ENCODE measurements around the gene NT5C. TPM values are rescaled to one million over a fixed set of nuclear protein-coding genes. Genes with fewer than 3 reads are reported as not detected.

NT5C gene
- total RNA-seq, 2 experiments from 2014 or later: 107 to 259 TPM

GRCh38 chr17:75093548-75094158, 37.9 kb downstream of the NT5C start:
- Histone ChIP-seq H3K4me3 (ENCODE audit: low read depth, low read length, poor library complexity, severe bottlenecking) (no peak overlapping the region), H3K27ac (ENCODE audit: low read depth, low read length, poor library complexity, severe bottlenecking) (no peak overlapping the region), H4K20me1 (ENCODE audit: insufficient read depth, low read length) (no peaks in the 10 kb centered on the region), H3K79me2 (ENCODE audit: insufficient read depth, low read depth, low read length) (no peaks in the 10 kb centered on the region), H3K9me3 (ENCODE audit: low read length) (no peaks in the 10 kb centered on the region), H3K4me2 (ENCODE audit: low read length) (no peak overlapping the region), H2AFZ (ENCODE audit: low read length) (no peak overlapping the region), H3K36me3 (ENCODE audit: insufficient read depth, low read length) (no peaks in the 10 kb centered on the region), H3K9me2 (ENCODE audit: insufficient read depth, low read length) (no peaks in the 10 kb centered on the region), H3K4me1 (ENCODE audit: insufficient read depth, low read length, poor library complexity, severe bottlenecking) (peaks cover 13% of the 10 kb centered on the region)
- no TSS peak for BruUV-seq (replicated peaks)
- ChIA-PET CTCF (ENCODE audit: unreplicated experiment) (no interaction called here), POLR2A (interaction anchor here (0.6 kb wide), 1 partner anchor 133 kb away, joined by 3 read pairs; no protein-coding TSS in a partner anchor)
- TF ChIP-seq EZH2phosphoT487 (IDR thresholded peaks at IDR 0.05; ENCODE audit: borderline replicate concordance, low read depth, low read length) (no peak), CTCF (conservative IDR thresholded peaks at IDR 0.05; ENCODE audit: low read length) (no peak)
- no peak for DNase-seq (ENCODE audit: low spot score)
- intact Hi-C loops (cut with micrococcal nuclease; ENCODE audit: unreplicated experiment): no loop called here

- no peak for DNase-seq (ENCODE audit: low spot score)
- H3K9me3 ChIP-seq (ENCODE audit: low read length): no peaks in the 10 kb centered on the region
- no peak overlapping the region for H3K4me3 ChIP-seq (ENCODE audit: low read depth, low read length, poor library complexity, severe bottlenecking)
- ChIA-PET POLR2A (interaction anchor here (0.7 kb wide), 1 partner anchor 15 kb away, joined by 4 read pairs; no protein-coding TSS in a partner anchor), CTCF (ENCODE audit: unreplicated experiment) (no interaction called here)
- no peaks in the 10 kb centered on the region for H3K79me2 ChIP-seq (ENCODE audit: insufficient read depth, low read depth, low read length)
- no peaks in the 10 kb centered on the region for H3K36me3 ChIP-seq (ENCODE audit: insufficient read depth, low read length)
- H2AFZ ChIP-seq (ENCODE audit: low read length): no peak overlapping the region
- H3K4me2 ChIP-seq (ENCODE audit: low read length): no peak overlapping the region
- intact Hi-C loops (cut with micrococcal nuclease; ENCODE audit: unreplicated experiment): no loop called here
- no TSS peak for BruUV-seq (replicated peaks)
- H3K27ac ChIP-seq (ENCODE audit: low read depth, low read length, poor library complexity, severe bottlenecking): no peak overlapping the region
- H3K4me1 ChIP-seq (ENCODE audit: insufficient read depth, low read length, poor library complexity, severe bottlenecking): peaks cover 19% of the 10 kb centered on the region
- no peaks in the 10 kb centered on the region for H4K20me1 ChIP-seq (ENCODE audit: insufficient read depth, low read length)
- H3K9me2 ChIP-seq (ENCODE audit: insufficient read depth, low read length): no peaks in the 10 kb centered on the region
- TF ChIP-seq CTCF (conservative IDR thresholded peaks at IDR 0.05; ENCODE audit: low read length) (no peak), EZH2phosphoT487 (IDR thresholded peaks at IDR 0.05; ENCODE audit: borderline replicate concordance, low read depth, low read length) (no peak)
Observed at GRCh38 chr17:75091855-75092327, 39.7 kb downstream of the NT5C start.

All from OCI-LY7 (cell line).